Fibroblast of skin of scalp (primary cell): Measurements from ENCODE around the gene VAC14.

Experiments
- DNase-seq: peaks from one replicate; pipeline ENCODE4 v3.0.0-alpha.2; 2013

VAC14 gene

DNA sequence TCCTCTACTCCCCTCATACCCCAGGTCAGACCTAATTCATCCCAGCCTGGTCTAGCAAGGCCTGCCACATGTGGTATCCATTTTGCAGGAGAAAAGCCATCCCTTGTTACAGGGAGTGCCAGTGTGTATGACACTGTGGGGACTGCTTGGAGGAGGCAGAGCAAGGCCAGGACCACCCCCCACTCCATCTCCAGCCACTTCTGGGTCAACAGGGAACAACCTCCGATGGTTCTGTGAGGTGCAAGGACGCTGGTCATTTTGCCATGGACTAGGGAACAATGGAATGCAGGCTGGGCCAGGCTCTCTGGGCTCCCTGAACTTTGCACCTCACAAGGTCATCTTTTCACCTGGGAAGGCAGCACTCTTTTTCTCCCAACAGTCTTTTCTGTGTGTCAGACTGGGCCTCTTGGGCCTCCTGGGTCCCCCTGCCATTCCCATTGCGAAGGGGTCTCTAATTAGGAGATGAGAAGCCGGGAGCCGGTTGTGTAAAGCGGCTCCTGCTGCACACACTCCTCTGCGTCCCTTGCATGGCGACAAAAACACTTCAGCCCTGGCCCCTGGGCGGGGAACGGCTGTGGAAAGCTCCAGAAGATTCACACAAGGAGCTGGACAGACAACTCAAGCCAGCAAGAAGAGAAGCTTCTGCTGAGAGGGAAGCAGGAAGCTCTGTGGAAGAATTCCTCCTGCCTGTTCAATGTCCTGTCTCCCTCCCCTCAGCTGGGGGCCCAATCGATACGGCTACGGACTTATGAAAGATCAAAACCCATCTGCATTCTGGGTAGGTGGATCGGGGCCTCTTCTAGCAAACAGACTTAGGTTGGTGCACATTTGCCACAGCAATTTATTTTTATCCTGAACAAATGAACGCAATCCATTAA, 76.6 kb downstream of the VAC14 start:
- DNase-seq: no peak

DNA sequence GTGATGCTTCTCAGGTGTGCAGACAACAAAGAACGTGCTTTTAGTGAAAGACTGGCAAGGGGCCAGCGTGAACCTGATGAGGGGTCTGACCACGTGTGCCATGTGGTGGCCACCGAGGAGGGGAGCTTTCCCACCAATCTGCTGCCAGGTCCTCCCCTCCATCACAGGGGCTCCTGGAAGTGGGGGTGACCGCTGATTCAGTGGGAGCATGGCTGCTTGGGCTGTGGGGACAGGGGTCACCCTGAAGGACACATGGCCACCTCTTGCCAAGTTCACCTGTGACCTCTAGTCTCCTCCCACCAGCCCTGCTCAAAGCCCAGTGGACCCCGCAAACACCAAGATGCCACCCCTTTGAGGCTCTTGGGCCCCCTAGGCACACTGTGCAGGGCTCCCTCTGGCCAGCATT, 77.2 kb downstream of the VAC14 start:
- no peak for DNase-seq

DNA sequence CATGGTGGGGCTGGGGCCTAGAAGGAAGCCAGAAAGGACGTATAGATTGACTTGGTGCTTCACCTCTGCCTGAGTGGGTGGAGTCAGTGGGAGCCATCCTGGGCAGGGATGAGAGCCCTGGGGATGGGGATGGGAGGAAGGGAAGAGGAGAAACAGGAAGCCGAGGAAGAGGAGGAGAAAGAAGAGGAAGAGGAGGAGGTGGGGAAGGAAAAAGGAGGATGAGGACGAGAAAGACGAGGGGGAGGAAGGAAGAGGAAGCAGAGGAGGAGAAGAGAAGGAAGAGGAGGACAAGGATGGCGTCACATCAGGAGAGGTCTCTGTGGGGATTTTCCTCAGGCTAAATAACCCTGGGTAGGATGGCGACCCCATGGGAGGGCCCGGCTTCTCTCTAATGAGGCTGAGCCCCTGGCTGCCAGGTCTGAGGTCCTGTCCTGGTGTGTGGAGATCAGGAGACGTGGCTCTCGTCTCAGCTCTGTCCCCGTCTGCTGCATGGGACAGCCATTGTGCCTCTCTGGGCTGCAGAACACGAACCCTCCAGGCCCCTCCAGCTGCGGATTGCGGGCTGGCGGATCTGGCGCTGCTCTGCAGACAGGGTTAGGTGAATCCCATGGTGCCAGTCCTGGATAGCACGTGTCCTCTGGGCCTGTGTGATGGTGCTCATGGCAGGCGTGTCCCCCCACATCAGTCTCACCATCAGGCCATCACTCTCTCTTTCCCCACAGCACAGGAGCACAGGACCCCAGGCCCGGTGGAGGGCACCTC, 79.6 kb downstream of the VAC14 start:
- DNase-seq: no peak

DNA sequence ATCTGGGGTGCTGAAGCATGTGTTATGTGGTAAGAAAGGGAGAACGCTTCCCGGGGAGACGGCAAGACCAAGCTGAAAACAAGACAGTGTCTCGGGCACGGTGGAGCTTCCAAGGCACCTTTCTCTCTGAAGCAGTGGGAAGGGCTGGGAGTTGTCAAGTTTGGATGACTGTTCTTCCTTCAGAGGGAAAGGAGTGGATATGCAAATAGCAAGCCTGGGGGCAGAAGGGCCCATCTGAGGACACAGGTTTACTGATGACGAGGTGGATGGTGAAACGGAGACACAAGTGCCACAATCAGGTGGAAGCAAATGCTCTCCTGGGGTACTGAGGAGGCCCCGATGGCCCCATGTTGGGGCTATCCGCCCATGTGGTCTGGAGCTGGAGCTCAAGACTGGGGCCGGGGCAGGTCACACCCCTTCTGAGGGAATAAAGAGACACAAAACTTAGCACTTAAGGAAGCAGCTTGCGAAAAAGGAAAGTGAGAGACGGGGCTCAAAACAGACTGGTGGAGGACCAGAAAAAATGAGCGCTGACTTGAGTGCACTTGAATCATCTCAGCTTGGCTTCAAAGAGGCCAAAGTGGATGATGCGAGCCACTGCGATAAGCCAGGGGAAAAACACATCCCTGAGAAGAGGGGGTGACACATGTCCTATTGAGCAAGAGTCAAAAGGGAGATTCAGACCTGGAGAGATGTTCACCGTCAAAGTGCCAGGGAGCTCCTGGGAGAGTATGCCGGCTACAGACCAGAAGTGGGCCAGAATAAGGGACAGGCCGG, 80.3 kb downstream of the VAC14 start:
- DNase-seq: no peak

DNA sequence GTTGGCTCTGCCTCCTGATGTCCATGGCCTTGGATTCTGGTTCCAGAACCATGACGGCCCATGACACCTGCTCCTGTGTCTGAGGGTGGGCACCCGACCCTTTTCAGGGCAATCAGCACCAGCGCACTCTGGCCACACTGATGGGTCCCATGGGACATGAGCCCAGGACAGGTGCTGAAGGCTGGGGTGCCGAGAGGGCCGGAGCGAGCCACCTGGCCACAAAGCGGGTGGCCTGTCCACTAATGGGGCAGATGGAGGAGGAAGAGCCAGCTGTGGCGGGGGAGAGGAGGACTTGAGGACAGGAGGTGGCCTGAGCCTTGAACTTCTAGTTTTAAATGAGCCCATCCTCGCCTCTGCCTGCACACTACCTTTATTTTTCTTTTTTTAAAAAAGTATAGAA, 83.9 kb downstream of the VAC14 start:
- no peak for DNase-seq

DNA sequence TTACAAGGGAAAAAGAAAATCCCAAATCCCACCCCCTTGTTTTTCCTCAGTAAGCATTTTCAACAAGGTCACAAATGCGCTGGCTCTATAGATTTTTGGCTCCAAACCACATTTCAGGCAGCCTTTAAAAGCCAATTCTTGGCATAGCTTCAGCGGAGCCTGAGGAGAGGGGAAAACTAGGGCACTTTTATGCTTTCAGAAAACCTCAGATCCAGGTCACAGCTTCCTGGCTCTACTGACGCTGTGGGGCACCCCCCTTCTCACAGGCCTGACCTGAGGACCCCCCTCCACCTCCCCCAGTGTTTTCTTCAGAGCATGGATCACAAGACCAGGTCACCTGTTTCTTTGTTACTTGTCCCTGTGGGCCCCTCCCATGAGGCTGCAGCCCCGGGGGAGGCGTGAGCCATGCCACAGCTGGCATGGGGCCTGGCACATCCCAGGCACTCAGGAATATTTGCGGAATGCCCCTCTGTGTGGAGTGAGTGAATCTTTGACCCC, 85.0 kb downstream of the VAC14 start:
- DNase-seq: peak; percentile 87

DNA sequence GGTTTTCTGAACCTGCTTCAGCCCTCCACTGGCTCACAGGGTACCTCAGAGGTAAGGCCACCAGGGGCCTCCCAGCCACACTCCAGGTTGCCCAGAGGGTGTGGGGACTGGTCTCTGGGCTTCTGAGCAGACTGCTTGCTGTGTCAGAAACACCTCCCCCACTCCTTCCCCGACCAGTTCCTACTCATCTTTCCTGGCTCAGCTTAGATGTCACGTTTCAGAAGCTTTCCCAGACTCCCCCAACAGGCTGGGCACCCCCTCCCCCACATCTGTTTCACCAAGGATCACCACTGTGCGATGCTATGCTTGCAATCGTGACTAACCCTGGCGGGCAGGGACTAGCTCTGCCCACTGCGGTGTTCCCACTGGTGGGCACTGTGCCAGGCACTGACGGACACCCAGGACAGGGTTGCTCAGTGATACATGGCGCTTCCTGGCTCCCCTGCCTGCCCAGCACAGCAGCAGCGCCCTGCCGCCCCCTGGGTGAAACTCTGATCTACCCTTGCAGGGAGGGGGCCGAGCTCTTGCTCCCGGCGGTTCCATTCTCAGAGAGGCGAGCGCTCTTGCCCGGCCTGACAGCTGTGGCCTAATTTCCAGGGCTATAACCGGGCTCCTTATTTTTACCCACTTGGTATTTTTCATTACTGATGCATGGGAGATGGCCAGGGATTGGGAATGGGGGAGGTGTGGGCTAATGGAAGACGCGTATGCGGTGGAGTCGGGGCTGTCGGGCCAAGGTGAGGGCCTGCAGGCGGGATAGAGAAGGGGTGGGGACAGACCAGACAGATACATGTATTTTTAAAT, 85.7 kb downstream of the VAC14 start:
- peak; percentile 99 for DNase-seq

DNA sequence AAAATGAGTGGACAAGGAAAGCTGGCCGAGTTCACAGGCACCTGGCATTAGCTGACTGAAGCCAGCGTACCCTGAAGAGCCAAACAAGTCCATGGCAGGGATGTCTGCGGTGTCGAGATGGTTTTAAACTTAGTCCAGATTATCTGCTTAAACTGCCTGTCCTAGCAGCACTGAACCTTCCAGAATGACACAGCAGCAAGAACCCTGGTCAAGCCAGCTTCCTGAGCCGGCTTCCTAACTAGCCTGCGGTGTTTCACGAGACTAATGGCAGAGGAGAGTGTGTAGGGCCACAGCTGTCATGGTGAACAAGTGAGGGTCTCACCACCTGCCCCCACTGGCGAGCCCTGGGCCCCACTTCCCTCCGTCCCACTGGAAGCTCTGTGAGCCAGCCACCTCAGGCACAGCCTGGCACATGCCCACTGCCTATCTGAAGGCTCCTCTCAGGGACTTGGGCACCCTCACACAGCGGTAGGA, 86.3 kb downstream of the VAC14 start:
- no peak for DNase-seq

DNA sequence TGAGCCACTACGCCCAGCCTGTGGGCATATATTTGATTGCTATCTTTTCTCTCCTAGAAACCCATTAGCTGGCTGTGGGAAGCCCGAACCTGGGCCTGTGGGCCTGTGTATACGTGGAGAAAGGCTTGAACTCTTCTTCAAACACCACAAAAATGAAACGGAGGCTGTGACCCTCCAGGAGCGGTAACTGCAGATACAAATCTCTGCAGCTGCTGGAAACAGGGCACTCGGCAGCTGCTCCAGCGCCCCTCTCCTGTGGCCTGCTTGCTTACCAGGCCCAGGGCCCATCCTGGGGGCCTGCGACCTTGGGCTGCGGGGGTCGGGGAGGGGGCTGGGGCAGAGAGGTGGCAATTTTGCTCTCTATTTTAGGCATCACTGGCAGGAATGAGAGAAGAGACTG, 87.1 kb downstream of the VAC14 start:
- no peak for DNase-seq

DNA sequence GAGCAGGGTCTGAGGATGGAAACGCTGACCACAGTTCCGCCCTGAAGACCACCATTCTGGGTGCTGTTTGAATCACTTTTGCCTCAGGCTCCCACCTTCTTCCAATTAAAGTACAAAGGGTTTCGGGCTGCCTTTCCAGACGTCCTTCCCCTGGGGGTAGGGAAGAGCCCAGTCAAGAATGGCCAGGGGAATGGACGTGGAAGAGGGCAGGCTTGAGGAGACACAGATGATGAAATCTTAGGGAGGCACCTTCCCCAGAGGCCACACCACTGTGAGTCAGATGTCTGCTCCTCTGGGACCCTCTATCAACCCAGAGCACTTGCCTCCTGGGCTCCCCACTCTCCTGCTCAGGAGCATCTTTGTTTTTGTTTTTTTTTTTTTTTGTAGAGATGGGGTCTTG, 87.6 kb downstream of the VAC14 start:
- DNase-seq: peak; percentile 48

DNA sequence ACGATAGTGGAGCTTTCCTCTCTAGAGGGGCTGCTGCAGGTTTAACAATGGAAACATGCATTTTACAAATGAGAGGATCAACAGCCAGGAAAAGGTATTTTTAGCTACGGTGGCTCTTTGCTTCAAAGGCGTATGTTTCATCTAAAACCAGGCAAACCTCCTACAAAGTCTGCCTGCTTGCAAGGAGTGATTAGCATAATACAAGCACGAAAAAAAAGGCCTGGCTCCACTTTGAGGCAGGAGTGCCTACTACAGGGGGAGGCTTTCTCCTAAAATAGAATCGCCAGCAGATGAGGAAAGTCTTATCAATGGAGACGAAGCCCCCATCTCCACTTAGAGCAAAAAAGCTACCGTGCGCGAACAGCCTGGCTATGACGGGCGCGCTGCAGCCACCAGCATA, 88.0 kb downstream of the VAC14 start:
- no peak for DNase-seq

DNA sequence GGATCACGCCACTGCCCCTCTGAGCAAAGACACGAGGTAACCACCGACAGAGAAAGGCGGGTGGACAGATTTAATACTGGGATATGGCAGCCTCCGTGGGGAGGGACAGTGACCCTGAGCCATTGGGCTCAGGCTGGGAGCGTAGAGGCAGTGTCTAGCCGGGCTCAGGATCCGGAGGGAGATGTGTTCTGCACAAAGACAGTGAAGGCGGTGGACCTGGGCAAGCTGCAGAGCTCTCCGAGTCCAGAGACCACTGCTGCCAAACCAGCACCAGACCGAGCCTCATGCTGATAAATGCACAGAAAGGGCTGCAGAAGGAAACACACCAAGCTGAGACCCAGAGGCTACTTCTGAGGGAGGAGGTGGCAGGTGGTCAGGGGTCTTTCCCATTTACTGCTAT, 88.6 kb downstream of the VAC14 start:
- no peak for DNase-seq

DNA sequence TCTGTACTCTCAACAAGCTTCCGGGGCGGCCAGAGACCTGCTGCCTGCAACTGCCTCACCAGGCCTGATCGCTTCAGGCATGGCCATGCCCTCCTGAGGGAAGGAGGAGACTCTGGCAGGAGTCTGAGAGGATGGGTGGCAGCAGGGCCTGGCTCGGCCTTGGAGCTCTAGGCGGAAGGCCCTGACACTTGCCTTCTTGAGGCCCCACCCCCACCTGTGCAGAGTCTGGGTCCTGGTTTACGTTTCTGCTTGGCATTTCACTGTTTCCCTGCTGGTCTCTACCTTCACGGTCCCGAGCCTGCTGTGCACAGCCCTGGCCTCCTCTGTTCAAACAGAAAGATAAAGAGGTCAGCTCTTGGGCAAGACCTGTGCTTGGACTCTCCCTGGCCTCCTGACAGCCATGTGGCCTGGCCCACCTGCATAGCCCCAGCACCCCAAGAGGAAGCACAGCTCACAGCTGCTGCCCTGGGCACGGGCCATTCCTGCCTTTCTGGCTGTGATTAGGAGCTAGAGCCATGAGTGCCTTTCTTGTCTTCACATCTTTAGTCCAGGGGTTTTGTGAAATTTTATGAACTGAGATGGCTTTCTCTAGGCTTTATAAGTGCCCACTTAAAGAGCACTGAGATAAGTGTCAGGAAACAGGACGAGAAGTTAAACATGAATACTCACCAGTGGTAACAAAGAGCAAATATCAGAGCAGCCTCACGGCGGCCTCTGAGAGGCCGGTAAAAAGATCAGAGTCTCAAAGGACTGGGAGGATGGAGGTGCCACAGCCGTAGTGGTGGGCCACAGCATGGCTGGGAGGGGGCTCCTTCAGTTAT, 89.5 kb downstream of the VAC14 start:
- DNase-seq: no peak

DNA sequence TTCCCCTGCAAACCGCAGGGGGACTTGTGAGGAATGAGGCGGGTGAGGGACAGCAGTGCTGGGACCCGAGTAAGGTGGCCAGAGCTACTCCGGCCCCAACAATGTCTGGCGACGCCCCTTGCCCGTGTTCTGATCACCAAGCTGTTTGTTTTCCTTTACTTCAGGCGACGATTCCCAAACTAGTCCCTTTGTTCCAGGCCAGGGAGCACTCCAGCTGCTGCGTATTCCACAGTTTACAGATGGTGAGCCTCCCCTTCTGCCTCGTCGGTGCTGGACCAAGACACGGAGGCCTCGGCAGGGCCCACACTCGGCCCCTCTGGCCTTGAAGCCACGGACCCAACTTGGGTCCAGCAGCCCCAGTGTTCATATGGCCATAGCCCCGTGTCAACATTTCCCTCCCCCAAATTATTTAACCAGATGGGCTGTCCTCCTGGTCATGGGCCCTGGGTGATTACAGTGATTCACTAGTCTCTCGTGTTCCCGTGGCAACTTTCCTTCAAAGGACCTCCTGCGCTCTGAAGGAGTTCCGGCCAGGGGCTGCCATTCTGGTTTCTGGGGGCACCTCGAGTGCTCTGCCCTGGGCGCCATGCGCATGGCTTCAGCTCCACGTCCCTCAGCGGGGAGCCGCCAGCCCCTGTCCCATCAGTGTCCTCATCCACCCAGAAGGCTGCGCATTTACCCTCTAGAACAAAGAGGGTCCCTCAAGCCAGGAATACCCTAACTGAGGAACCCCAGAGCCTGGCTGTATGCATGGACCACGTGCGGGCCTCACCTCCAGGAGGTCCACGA, 90.3 kb downstream of the VAC14 start:
- no peak for DNase-seq

DNA sequence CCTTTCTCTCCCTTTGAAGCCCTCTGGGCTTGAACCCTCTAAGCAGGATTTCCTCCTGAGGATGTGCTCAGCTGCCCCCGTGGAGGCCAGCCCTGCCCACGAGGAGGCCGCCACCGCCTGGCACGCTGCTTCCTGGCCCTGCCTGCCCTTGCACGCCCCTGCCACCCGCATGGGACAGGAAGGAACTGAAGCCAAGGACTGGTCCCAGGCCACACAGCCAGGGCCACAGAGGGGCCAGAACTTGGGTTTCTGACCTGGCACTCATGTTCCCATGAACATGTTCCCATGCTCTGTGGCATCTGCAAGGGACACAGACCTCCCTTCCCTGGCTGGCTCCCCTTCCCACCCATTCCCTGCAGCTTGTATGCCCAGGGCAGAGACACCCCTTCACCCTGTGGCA, 91.0 kb downstream of the VAC14 start:
- DNase-seq: no peak

DNA sequence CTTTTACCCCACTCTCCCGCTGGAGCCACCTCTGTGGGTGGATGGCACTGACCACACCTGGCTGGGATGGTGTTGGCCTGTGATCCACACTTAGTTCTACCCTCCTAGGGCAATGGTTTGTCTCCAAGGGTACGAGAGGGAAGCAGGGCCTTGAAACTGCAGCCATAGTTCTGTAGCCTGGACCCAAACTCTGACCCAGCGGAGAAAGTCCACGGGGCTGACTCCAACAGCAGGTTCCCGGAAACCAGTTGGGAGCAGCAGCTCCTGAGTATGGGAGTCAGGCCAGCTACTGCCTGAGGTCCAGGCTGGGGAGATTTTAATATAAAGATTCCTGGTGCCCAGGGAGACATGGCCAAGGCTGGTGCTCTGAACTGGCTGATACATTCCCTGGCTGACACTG, 91.5 kb downstream of the VAC14 start:
- DNase-seq: no peak

DNA sequence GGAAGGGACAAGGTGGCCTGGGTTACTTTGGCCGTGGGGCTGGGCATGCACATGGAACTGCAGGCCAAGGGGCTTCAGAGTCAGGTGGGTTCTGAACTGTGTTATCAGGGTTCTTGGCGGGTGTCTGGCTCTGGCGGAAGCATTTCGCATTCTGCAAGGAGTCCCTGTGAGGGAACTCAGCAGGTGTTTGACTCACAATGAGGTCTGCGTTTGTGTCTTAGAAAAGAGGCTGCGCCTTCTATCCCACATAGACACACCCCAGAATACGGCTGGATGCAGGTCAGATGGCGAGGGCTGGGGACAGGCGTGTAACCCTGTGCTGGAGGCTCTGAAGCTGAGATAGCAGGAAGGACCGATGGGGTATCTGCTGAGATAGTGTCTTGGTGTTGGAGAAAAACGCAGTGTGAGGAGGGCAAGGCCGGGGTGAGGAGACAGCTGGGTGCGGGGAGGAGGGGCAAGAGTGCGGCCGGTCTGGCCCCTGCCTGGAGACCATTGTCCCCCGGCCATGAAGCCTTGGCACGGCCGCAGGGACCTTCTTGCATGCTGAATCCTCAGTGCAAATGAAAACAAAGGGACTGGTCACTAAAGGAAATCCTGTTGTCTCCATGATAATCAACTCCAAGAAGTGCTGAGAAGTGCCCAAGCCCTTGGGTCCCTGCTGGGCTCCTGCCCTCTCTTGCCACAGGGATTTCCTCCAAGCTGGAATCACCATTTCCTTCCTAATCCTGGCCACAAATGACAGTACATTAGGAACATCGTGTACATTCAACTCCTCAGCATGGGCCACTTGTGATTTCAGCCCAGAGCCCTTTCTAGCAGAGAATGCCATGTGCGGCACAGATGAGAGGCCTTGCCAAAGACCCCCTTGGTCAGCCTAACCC, 92.4 kb downstream of the VAC14 start:
- DNase-seq: no peak

DNA sequence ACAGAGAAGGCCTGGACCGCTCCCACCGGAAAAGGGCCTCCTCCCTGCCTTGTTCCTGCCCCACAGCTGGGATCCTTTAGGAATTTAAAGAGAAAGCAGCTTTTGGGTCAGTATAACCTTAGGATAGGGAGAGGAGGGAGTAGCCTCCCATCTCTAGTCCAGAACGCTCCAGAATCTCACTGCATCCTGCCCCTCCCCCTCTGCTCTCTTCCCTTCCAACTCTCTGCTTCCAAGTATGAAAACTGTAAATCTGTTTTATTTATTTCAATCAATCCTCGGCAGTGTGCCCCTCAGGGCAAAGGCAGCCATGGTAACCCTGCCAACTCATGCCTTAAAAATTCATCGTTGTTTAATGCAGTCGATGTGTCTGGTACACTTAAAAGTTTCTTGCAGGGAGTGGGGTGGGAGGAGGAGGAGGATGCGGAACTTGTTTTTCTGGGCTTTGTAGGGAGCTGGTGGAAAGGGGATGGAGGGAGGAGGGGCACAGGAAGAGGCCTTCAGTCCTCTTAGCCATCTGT, 94.0 kb downstream of the VAC14 start:
- peak; percentile 95 for DNase-seq

DNA sequence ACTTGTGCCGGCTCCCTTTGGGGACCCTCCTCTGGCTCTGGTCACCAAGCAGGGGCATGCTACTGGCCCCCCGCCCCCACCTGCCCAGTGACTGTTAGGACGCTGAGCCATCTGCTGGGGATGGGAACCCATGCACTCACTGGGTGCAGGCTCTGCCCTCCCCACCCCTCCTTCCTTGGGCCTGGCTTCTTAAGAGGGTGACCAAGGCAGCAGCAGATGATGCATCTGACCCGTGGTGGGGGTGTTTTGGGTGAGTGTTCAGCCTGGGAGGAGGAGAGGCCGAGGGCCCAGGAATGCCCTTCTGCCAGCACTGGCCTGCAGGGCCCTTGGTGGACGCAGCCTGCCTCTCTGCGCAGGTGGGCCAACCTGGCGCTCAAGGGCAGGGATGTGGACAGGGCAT, 95.9 kb downstream of the VAC14 start:
- no peak for DNase-seq
